SK-N-SH treated with all-trans-retinoic acid at 6 μM for 48 hours (cell line): ENCODE measurements around the gene ACOX1.

Experiments used
- ATAC-seq: fragments of 200-7000 bp; cut with Tn5 transposase; 3 replicates; pipeline ENCODE4 v1.9.1; 2020; ENCODE audit warnings: mild to moderate bottlenecking, moderate library complexity
- BACH2 ChIP-seq: fragments of 250-450 bp; sonication (Bioruptor Pico); IDR thresholded peaks from 2 replicates; pipeline ENCODE4 v1.9.0; 2021; ENCODE audit warnings: mild to moderate bottlenecking, borderline replicate concordance
- CREB5 ChIP-seq: fragments of 250-450 bp; sonication (Bioruptor Pico); IDR thresholded peaks from 2 replicates; pipeline ENCODE4 v1.5.1; 2020; ENCODE audit warnings: low read depth, mild to moderate bottlenecking, moderate library complexity
- CSDC2 ChIP-seq: fragments of 250-450 bp; sonication (Bioruptor Pico); IDR thresholded peaks from 2 replicates; pipeline ENCODE4 v1.5.0; 2020; ENCODE audit warnings: mild to moderate bottlenecking, moderate library complexity
- CSRNP3 ChIP-seq: fragments of 250-450 bp; sonication (Bioruptor Pico); IDR thresholded peaks from 2 replicates; pipeline ENCODE4 v1.5.1; 2021; ENCODE audit warnings: mild to moderate bottlenecking, moderate library complexity
- GLIS3 ChIP-seq: fragments of 250-450 bp; sonication (Bioruptor Pico); IDR thresholded peaks from 2 replicates; pipeline ENCODE4 v1.5.0; 2020; ENCODE audit warnings: mild to moderate bottlenecking, moderate library complexity
- OSR1 ChIP-seq: fragments of 250-450 bp; sonication (Bioruptor Pico); IDR thresholded peaks from 2 replicates; pipeline ENCODE4 v1.8.0; 2022; ENCODE audit warnings: moderate library complexity, mild to moderate bottlenecking, inconsistent platforms
- PATZ1 ChIP-seq: fragments of 250-450 bp; sonication (Bioruptor Pico); IDR thresholded peaks from 2 replicates; pipeline ENCODE4 v1.8.0; 2020; ENCODE audit warnings: mild to moderate bottlenecking, moderate library complexity, borderline replicate concordance
- POU6F1 ChIP-seq: fragments of 250-450 bp; sonication (Bioruptor Pico); IDR thresholded peaks from 2 replicates; pipeline ENCODE4 v1.8.0; 2021; ENCODE audit warnings: low read depth, mild to moderate bottlenecking, moderate library complexity, borderline replicate concordance
- PPARA ChIP-seq: fragments of 250-450 bp; sonication (Bioruptor Pico); IDR thresholded peaks from 2 replicates; pipeline ENCODE4 v1.5.0; 2020; ENCODE audit warnings: mild to moderate bottlenecking, borderline replicate concordance
- RARB ChIP-seq: fragments of 250-450 bp; sonication (Bioruptor Pico); IDR thresholded peaks from 2 replicates; pipeline ENCODE4 v1.8.0; 2021; ENCODE audit warnings: mild to moderate bottlenecking, moderate library complexity
- SNAI2 ChIP-seq: fragments of 250-450 bp; sonication (Bioruptor Pico); IDR thresholded peaks from 2 replicates; pipeline ENCODE4 v1.5.0; 2020; ENCODE audit warnings: mild to moderate bottlenecking, moderate library complexity
- TOX ChIP-seq: fragments of 250-450 bp; sonication (Bioruptor Pico); IDR thresholded peaks from 2 replicates; pipeline ENCODE4 v1.8.0; 2021; ENCODE audit warnings: mild to moderate bottlenecking, moderate library complexity, borderline replicate concordance
- TSHZ2 ChIP-seq: fragments of 250-450 bp; sonication (Bioruptor Pico); IDR thresholded peaks from 2 replicates; pipeline ENCODE4 v1.5.0; 2020; ENCODE audit warnings: mild to moderate bottlenecking, moderate library complexity
- ZC3H10 ChIP-seq: fragments of 250-450 bp; sonication (Bioruptor Pico); IDR thresholded peaks from 2 replicates; pipeline ENCODE4 v1.5.1; 2021; ENCODE audit warnings: mild to moderate bottlenecking, moderate library complexity
- ZFP3 ChIP-seq: fragments of 250-450 bp; sonication (Bioruptor Pico); IDR thresholded peaks from 2 replicates; pipeline ENCODE4 v1.5.0; 2020; ENCODE audit warnings: mild to moderate bottlenecking, moderate library complexity
- ZFP30 ChIP-seq: fragments of 450-650 bp; formaldehyde crosslinking; IDR thresholded peaks from 2 replicates; pipeline ENCODE4 v1.5.0; 2022; ENCODE audit warnings: mild to moderate bottlenecking, moderate library complexity
- ZNF565 ChIP-seq: fragments of 450-650 bp; formaldehyde crosslinking; conservative IDR thresholded peaks from 2 replicates; pipeline ENCODE4 v1.5.0; 2020; ENCODE audit warnings: low read depth, mild to moderate bottlenecking, moderate library complexity

Gene ACOX1

GRCh38 chr17:75895370-75896155, 83.4 kb downstream of the ACOX1 start (continued):
- TF ChIP-seq TSHZ2 (CRISPR knock-in tag) (no peak), CSRNP3 (no peak), SNAI2 (CRISPR knock-in tag) (no peak), OSR1 (CRISPR knock-in tag) (no peak), CSDC2 (CRISPR knock-in tag) (no peak), ZC3H10 (CRISPR knock-in tag) (no peak)

- TF ChIP-seq SNAI2 (CRISPR knock-in tag) (no peak), ZFP3 (CRISPR knock-in tag) (no peak), PPARA (CRISPR knock-in tag) (no peak), RARB (CRISPR knock-in tag) (no peak), ZFP30 (CRISPR knock-in tag) (no peak), PATZ1 (CRISPR knock-in tag) (no peak), TOX (CRISPR knock-in tag) (no peak), POU6F1 (no peak), CSDC2 (CRISPR knock-in tag) (no peak), ZNF565 (CRISPR knock-in tag) (no peak), BACH2 (CRISPR knock-in tag) (no peak), CREB5 (CRISPR knock-in tag) (no peak), GLIS3 (CRISPR knock-in tag) (no peak)
- TF ChIP-seq, all 23 proteins: peak for 0
- no peak for ATAC-seq
These were observed 84.8 kb downstream of the ACOX1 start for GRCh38 chr17:75894049-75894733.

GRCh38 chr17:75893305-75894048, 85.5 kb downstream of the ACOX1 start:
- ATAC-seq, result no peak
- no peak for TF ChIP-seq SNAI2 (CRISPR knock-in tag)
- TF ChIP-seq TSHZ2 (CRISPR knock-in tag), result no peak
- TF ChIP-seq, all 23 proteins: peak for 0
